SK-N-SH (cell line): Measurements from ENCODE around the gene NPRL2. TPM values are rescaled to one million over a fixed set of nuclear protein-coding genes. Genes with fewer than 3 reads are reported as not detected.

Source experiments
- CTCF ChIA-PET: fragments of 300-600, 350-600 bp; formaldehyde crosslinking; extraction: SDS; loops from one replicate; lab custom pipeline; 2021; lab: Yijun Ruan, JAX
- POLR2A ChIA-PET: fragments of 350-600 bp; sonication (Branson Sonifier 250); formaldehyde crosslinking; extraction: SDS; loops from one replicate; lab custom pipeline; 2020; ENCODE audit warnings: antibody characterized with exemption, inconsistent platforms; lab: Yijun Ruan, JAX
- DNase-seq: peaks from one replicate; pipeline ENCODE4 v3.0.0; 2012
- H2AFZ ChIP-seq: fragments of 200-600 bp; sonication (generic); 2 replicates; pipeline ENCODE4 v1.8.1; 2016; ENCODE audit warnings: antibody characterized with exemption, mild to moderate bottlenecking, low read depth
- H3F3A ChIP-seq: fragments of 200-600 bp; sonication (generic); replicated peaks from 2 replicates; pipeline ENCODE3; 2016; ENCODE audit warnings: antibody characterized with exemption, mild to moderate bottlenecking; ENCODE audit not compliant: insufficient read depth
- H3K27ac ChIP-seq, 2 experiments: fragments of 200-500 bp in 1 of 2; fragments of 200-600 bp in 1 of 2; sonication (Bioruptor generic) in 1 of 2; sonication (generic), shearing (Covaris generic) in 1 of 2; 2 replicates each; pipeline versions ENCODE4 v1.5.1 to v1.6.1; 2014 to 2016; ENCODE audit warnings: low read depth in 2 of 2, inconsistent platforms in 1 of 2, low read length in 1 of 2, mild to moderate bottlenecking in 1 of 2, mixed read lengths in 1 of 2
- H3K27me3 ChIP-seq: fragments of 200-600 bp; sonication (generic), shearing (Covaris generic); 2 replicates; pipeline ENCODE4 v1.6.1; 2016; ENCODE audit warnings: mixed run types; ENCODE audit not compliant: insufficient read depth
- H3K36me3 ChIP-seq, 2 experiments: fragments of 200-500 bp in 1 of 2; fragments of 200-600 bp in 1 of 2; sonication (Bioruptor generic) in 1 of 2; sonication (generic) in 1 of 2; replicated peaks in 1 of 2; 2 replicates each; pipeline versions ENCODE3 to v1.5.1; 2014 to 2016; ENCODE audit warnings: low read length in 1 of 2, mild to moderate bottlenecking in 1 of 2; ENCODE audit not compliant: insufficient read depth in 2 of 2, control insufficient read depth in 1 of 2
- H3K4me1 ChIP-seq, 2 experiments: fragments of 200-500 bp in 1 of 2; fragments of 200-600 bp in 1 of 2; sonication (Bioruptor generic) in 1 of 2; sonication (generic), shearing (Covaris generic) in 1 of 2; 2 replicates each; pipeline versions ENCODE4 v1.5.1 to v1.6.1; 2014 to 2016; ENCODE audit warnings: low read depth in 1 of 2, low read length in 1 of 2, mixed run types in 1 of 2; ENCODE audit not compliant: insufficient read depth in 2 of 2, control insufficient read depth in 1 of 2
- H3K4me2 ChIP-seq: fragments of 200-600 bp; sonication (generic), shearing (Covaris generic); 2 replicates; pipeline ENCODE4 v1.6.1; 2017; ENCODE audit warnings: mixed run types
- H3K4me3 ChIP-seq, 2 experiments: fragments of 200-500 bp in 1 of 2; fragments of 200-600 bp in 1 of 2; sonication (Bioruptor generic) in 1 of 2; sonication (generic), shearing (Covaris generic) in 1 of 2; 2 replicates each; pipeline versions ENCODE4 v1.5.1 to v1.8.1; 2014 to 2016; ENCODE audit warnings: low read depth in 2 of 2, inconsistent platforms in 1 of 2, low read length in 1 of 2, mild to moderate bottlenecking in 1 of 2, mixed read lengths in 1 of 2, moderate library complexity in 1 of 2
- H3K79me2 ChIP-seq: fragments of 200-600 bp; sonication (generic); 2 replicates; pipeline ENCODE4 v1.8.1; 2017; ENCODE audit warnings: mild to moderate bottlenecking; ENCODE audit not compliant: insufficient read depth
- H3K9ac ChIP-seq: fragments of 200-600 bp; sonication (generic); 2 replicates; pipeline ENCODE4 v1.6.1; 2017; ENCODE audit warnings: mixed run types
- H3K9me2 ChIP-seq: fragments of 200-600 bp; sonication (generic); 2 replicates; pipeline ENCODE4 v1.6.1; 2017; ENCODE audit warnings: mixed run types
- H3K9me3 ChIP-seq: fragments of 200-600 bp; sonication (generic); 2 replicates; pipeline ENCODE4 v1.6.1; 2017; ENCODE audit warnings: mixed run types, mild to moderate bottlenecking, moderate library complexity
- H4K20me1 ChIP-seq: fragments of 200-600 bp; sonication (generic); 2 replicates; pipeline ENCODE4 v1.6.1; 2017; ENCODE audit warnings: mild to moderate bottlenecking, mixed run types; ENCODE audit not compliant: insufficient read depth
- CHD2 ChIP-seq: fragments of 150-350 bp; IDR thresholded peaks from 2 replicates; pipeline ENCODE4 v1.6.1; 2018; ENCODE audit warnings: low read length; ENCODE audit not compliant: partially characterized antibody
- CTCF ChIP-seq: fragments of 200-600 bp; sonication (generic); IDR thresholded peaks from 2 replicates; pipeline ENCODE4 v1.6.1; 2017; ENCODE audit warnings: antibody characterized with exemption, mild to moderate bottlenecking, moderate library complexity
- ELF1 ChIP-seq: IDR thresholded peaks from 2 replicates; pipeline ENCODE4 v1.4.0; 2012
- EZH2phosphoT487 ChIP-seq: fragments of 200-600 bp; sonication (generic); IDR thresholded peaks from 2 replicates; pipeline ENCODE4 v1.6.1; 2017; ENCODE audit warnings: low read depth, mixed run types, mild to moderate bottlenecking, antibody characterized with exemption, moderate library complexity, borderline replicate concordance
- FOSL2 ChIP-seq: IDR thresholded peaks from 2 replicates; pipeline ENCODE4 v1.4.0; 2012; ENCODE audit warnings: low read depth, mild to moderate bottlenecking, moderate library complexity, borderline replicate concordance
- FOXJ3 ChIP-seq: sonication (generic); formaldehyde crosslinking; IDR thresholded peaks from 2 replicates; pipeline ENCODE4 v1.5.1; 2020; ENCODE audit warnings: mild to moderate bottlenecking, missing genetic modification reagents
- GABPA ChIP-seq: IDR thresholded peaks from 2 replicates; pipeline ENCODE4 v1.4.0; 2012; ENCODE audit warnings: low read depth, mild to moderate bottlenecking
- IRF3 ChIP-seq: fragments of 150-350 bp; IDR thresholded peaks from 2 replicates; pipeline ENCODE4 v1.6.1; 2016; ENCODE audit warnings: mild to moderate bottlenecking, low read depth, low read length
- JUND ChIP-seq: IDR thresholded peaks from 2 replicates; pipeline ENCODE4 v1.4.0; 2012
- MEF2A ChIP-seq: IDR thresholded peaks from 2 replicates; pipeline ENCODE4 v1.4.0; 2012; ENCODE audit warnings: low read depth, borderline replicate concordance
- NRF1 ChIP-seq: IDR thresholded peaks from 2 replicates; pipeline ENCODE4 v1.6.1; 2012; ENCODE audit warnings: low read depth, mild to moderate bottlenecking, low read length
- RAD21 ChIP-seq: IDR thresholded peaks from 2 replicates; pipeline ENCODE4 v1.6.1; 2012; ENCODE audit warnings: mild to moderate bottlenecking, low read length
- RCOR1 ChIP-seq: fragments of 150-350 bp; IDR thresholded peaks from 2 replicates; pipeline ENCODE4 v1.6.1; 2017; ENCODE audit warnings: antibody characterized with exemption, low read length
- RFX5 ChIP-seq: IDR thresholded peaks from 2 replicates; pipeline ENCODE4 v1.6.1; 2012; ENCODE audit warnings: mild to moderate bottlenecking, improper control_type of control experiment, low read length
- RXRA ChIP-seq: IDR thresholded peaks from 2 replicates; pipeline ENCODE4 v1.4.0; 2012; ENCODE audit warnings: low read depth, mild to moderate bottlenecking, borderline replicate concordance
- SIN3A ChIP-seq: IDR thresholded peaks from 2 replicates; pipeline ENCODE4 v1.6.1; 2012; ENCODE audit warnings: low read depth, mild to moderate bottlenecking, low read length, moderate library complexity, borderline replicate concordance
- TCF12 ChIP-seq: IDR thresholded peaks from 2 replicates; pipeline ENCODE4 v1.4.0; 2012
- TEAD4 ChIP-seq: IDR thresholded peaks from 2 replicates; pipeline ENCODE4 v1.4.0; 2012; ENCODE audit warnings: mild to moderate bottlenecking, borderline replicate concordance; ENCODE audit not compliant: insufficient read depth
- USF2 ChIP-seq: fragments of 150-350 bp; IDR thresholded peaks from 2 replicates; pipeline ENCODE4 v1.6.1; 2017; ENCODE audit warnings: antibody characterized with exemption, low read length, low read depth, borderline replicate concordance
- YY1 ChIP-seq: IDR thresholded peaks from 2 replicates; pipeline ENCODE4 v1.4.0; 2012; ENCODE audit warnings: low read depth, mild to moderate bottlenecking
- WGBS: methylation state at CpG from one replicate; pipeline ENCODE4 v1.1.6; 2017; ENCODE audit warnings: low lambda C conversion rate; 5-methylcytosine and 5-hydroxymethylcytosine counted together
- polyA plus RNA-seq, 3 experiments: library from polyadenylated mRNA; depleted of rRNA; stranded (reverse); fragments of >200 nt; gene quantifications; 2 replicates each; pipeline ENCODE4 v1.2.3, GENCODE V29; 2012

NPRL2 gene
- polyA plus RNA-seq, 1 of the 3 experiments (the other 2 are of a cell fraction), result 43.6 TPM

GRCh38 chr3:50395070-50395860 is 44.7 kb upstream of the NPRL2 start:
- Histone ChIP-seq H3K9me2 (no peaks in the 10 kb centered on the region), H3K4me3 (no peak overlapping the region), H3K79me2 (no peaks in the 10 kb centered on the region), H3K9me3 (no peaks in the 10 kb centered on the region), H3K9ac (no peak overlapping the region), H3K4me1 (peaks cover 0 to 94% of the 10 kb centered on the region in 2 experiments; a peak in 2 of 4 replicates), H3K36me3 (no peaks in the 10 kb centered on the region), H4K20me1 (no peaks in the 10 kb centered on the region), H3K27ac (peak overlapping the region in 1 of 2 experiments; percentile 100; a peak in 1 of 4 replicates), H3K27me3 (peaks cover 19% of the 10 kb centered on the region; the same call in 1 of the 2 replicates), H3F3A (no peaks in the 10 kb centered on the region), H3K4me2 (no peak overlapping the region), H2AFZ (no peak overlapping the region)
- ChIA-PET POLR2A (no interaction called here), CTCF (interaction anchor here (0.8 to 4.3 kb wide), 6 partner anchors 11 to 147 kb away, joined by 3 to 15 read pairs (median 3); no protein-coding TSS in a partner anchor)
- DNase-seq, result no peak
- TF ChIP-seq JUND, result no peak
- TF ChIP-seq CTCF, result no peak
- TF ChIP-seq USF2, result no peak
- TF ChIP-seq SIN3A, result no peak
- TF ChIP-seq FOSL2, result no peak
- no peak for TF ChIP-seq RFX5
- TF ChIP-seq FOXJ3 (CRISPR knock-in tag), result no peak
- TF ChIP-seq TEAD4, result no peak
- TF ChIP-seq RAD21, result no peak
- no peak for TF ChIP-seq IRF3
- TF ChIP-seq TCF12, result no peak
- no peak for TF ChIP-seq RCOR1
- TF ChIP-seq MEF2A, result no peak
- TF ChIP-seq CHD2, result no peak
- TF ChIP-seq RXRA, result no peak
- no peak for TF ChIP-seq EZH2phosphoT487
- no peak for TF ChIP-seq GABPA
- TF ChIP-seq YY1, result no peak
- no peak for TF ChIP-seq ELF1
- TF ChIP-seq NRF1, result no peak
- 75% methylated on average over 6 of the region's 10 CpGs for WGBS
